GM19468 (cell line): ENCODE measurements around the gene HSPB8.

Experiments used
- ATAC-seq: cut with Tn5 transposase; IDR thresholded peaks from one replicate; pipeline ENCODE4 v1.9.1; 2021; ENCODE audit warnings: mild to moderate bottlenecking, moderate library complexity, moderate number of reproducible peaks; ENCODE audit not compliant: unreplicated experiment; ENCODE audit errors: extremely low read depth

Gene HSPB8

DNA sequence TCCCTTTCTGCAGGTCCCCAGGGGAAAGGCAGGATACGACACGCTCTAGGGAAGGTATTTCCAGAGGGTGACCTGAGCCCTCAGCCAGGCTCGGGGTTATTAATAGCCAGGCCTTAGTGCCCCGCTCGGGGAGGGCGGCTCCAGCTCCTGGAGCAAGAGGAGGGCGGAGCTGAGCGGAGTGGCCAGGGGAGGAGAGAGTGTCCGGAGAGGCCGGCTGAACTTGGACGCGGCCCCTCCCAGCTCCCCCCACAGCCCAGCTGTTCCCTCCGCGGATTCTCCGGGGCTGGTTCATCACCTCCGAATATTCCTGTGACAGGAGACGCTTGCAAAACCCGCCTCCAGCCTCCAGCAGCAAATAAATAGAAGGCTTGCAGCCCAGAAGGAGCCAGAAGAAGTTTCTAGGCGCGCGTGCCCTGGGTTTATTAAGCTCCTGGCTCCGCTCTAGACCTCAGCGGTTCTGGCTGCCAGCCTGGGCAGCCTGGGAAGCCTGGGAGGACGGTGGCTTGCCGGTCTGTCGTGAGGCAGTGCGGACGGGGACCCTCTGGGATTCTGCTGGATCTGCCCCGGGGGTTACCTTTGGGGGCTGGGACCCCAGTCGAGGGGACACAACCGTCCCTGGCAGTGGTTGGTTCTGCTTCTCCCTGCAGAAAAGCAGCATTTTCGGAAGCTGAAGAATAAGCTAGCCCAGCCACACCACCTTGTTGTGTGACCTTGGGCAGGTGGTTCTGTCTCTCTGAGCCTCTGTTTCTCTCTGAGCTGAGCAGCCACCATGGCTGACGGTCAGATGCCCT is at the start of gene HSPB8:
Gene HSPB8, plus strand, starts transcription at position 388 of the 791 bp plus-strand sequence. Its CDS starts 382 bp downstream, at position 770.
- no peak for ATAC-seq

- no peak for ATAC-seq
These were observed 48.8 kb upstream of the HSPB8 start for GRCh38 chr12:119129827-119130434.

- no peak for ATAC-seq
These were observed 48.2 kb upstream of the HSPB8 start for GRCh38 chr12:119130523-119130922.

- ATAC-seq: no peak
These were observed 44.3 kb upstream of the HSPB8 start for GRCh38 chr12:119134284-119135072.

GRCh38 chr12:119136811-119137410 is 41.8 kb upstream of the HSPB8 start:
- no peak for ATAC-seq

DNA sequence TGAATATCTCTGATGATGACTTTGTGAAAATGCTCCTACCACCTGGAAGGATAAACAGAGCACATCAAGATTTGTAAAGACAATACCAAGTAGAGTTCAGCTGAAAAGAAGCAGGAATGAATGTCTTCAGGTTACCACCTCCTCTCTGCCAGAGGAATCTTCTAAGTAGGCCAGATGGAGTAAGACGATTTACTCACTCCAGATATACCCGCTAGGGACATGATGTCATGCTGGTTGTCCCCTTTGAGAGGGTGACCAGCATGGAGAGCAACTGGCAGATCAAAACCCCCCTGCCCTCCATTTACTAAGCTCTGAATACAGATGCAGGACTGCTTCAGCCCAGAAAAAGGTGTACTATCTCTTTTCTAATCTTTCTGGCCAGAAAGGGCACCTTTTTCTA is 39.3 kb upstream of the HSPB8 start:
- ATAC-seq: no peak

DNA sequence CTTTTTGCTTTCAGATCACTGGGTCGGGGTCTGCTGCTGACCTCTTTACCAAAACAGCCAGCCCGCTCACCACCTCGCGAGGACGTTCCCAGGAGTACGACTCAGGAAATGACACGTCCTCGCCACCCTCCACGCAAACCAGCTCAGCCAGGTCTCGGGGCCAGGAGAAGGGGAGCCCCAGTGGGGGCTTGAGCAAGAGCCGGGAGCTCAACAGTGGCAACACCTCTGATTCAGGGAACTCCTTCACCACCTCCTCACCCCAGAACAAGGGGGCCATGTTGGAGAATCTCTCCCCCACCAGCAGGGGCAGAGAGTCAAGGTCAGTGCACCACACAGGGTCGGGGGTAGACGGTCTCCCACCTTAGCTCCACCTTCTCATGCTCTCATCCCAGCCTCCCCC is 33.4 kb upstream of the HSPB8 start:
- ATAC-seq: no peak

DNA sequence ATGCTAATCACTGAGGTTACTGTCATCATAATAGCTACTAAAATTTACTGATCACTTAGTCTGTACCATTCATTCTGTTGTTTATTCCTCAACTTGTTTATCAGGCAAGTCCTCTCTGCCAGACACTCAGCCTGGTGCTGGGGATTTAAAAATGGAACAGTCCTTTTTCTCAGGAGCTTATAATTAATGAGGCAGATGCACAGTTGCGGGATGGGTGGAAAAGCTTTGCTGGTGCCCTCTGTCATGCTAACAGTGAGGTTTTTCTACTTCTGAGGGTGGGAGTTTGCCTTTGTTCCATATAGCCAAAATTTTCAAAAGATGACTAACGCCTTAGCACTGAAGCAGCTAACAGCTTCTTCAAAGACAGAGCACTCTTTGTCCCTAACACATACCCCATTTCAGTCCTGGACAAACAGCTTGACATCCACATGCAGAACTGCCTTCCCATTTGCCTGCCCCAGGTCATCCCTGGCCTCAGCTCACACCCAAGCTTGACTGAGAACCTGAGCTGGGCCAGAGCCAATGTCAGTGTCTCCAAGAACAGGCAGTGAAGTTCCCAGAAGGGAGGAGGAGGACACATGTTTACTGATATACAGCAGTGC is 30.8 kb upstream of the HSPB8 start:
- no peak for ATAC-seq

DNA sequence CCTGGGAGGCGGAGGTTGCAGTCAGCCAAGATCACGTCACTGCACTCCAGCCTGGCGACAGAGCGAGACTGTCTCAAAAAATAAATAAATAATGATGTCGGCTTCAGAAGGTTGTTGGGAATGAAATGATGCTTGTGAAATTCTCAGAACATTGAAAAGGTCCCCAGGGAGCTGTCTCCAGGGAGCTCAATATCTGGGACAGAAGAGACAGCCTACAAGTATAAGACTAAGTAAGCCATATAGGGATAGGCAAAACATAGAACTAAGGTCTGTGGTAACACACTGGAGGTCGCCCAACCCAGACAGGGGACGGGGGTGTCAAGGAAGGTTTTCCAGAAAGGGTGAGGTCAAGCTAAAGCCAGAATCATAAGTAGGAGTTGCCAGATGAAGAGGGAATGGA is 29.5 kb upstream of the HSPB8 start:
- ATAC-seq: no peak

GRCh38 chr12:119151445-119152026 is 27.2 kb upstream of the HSPB8 start:
- ATAC-seq: no peak

DNA sequence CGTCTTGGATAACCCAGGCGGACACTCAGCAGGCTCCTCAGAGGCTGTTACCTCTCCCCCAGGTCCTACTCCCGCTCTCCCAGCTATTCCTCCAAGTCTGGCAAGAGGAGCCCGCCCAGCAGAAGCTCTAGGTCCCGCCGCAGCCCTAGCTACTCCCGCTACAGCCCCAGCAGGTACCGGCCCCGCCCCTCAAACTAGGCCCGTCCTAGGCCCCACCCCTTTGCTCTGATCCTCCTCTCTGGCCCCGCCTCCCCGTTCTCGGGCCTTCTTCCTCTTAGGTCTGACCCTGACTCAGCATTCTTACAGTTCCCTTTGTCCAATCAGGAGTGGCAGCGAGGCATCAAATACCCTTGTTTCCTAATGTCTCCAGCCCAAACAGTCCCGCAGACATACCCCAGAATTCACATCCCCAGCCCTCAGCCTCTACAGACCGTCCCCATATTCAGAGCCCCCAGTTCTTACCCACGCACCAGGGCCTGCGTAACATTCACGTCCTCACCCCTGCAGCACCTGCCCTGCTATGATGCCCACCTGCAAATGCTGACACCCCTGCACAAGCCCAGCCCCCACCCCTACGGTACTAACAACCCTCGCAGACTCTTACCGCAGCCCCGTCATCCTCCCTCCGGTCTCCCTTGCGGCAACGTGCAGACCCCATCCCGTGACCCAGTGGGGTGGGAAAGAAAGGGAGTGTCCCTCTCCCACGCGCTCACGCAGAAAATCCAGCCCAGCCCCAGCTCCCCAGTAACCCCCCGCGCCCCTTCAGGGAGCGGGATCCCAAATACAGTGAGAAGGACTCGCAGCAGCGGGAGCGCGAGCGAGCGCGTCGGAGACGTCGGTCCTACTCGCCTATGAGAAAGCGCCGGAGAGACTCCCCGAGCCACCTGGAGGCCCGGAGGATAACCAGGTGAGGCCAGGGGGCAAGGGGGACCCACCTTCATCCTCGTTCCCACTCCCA is 25.0 kb upstream of the HSPB8 start:
- no peak for ATAC-seq

GRCh38 chr12:119154435-119154818 is 24.3 kb upstream of the HSPB8 start:
- no peak for ATAC-seq

DNA sequence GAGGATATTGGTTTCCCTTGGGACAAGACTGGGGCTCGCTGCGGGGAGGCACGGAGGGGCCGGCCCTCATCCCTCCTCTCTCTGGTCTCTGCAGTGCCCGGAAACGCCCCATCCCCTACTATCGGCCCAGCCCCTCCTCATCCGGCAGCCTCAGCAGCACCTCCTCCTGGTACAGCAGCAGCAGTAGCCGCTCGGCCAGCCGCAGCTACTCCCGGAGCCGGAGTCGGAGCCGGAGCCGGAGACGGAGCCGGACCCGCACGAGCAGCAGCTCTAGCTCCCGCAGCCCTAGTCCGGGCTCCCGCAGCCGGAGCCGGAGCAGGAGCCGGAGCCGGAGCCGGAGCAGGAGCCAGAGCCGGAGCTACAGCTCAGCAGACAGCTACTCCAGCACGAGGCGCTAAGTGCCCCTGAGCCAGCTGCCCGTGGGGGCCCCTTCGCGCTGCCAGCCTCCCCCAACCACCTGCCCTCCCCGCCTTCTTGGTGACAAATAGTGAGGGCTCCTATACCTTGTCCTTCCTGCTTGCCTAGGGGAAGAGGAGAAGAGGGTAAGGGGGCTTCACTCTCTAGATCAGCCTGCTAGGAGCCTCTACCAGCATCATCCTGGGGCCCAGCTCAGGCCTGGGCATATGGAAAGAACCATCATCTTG is 22.2 kb upstream of the HSPB8 start:
- ATAC-seq: no peak

GRCh38 chr12:119157528-119157927 is 21.2 kb upstream of the HSPB8 start:
- ATAC-seq: no peak

DNA sequence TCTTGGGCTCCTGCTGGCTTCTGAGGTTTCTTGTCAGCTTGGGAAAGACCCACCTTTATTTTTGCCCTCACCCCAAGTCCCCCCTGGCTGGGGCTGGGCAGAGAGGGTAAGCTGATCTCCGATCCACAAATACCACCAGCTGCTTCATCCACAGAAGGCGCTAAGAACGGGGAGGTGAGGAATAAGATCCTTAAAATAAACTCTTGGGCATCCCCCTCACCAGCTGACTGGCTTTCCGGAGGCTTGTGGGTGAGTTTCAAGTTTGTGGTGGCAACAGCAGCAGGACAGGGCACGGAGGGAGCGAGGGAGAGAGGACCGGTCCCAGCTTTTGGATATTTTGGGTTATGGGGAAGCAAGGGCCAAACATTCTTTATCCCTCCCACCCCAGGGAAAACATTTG is 20.8 kb upstream of the HSPB8 start:
- no peak for ATAC-seq

- no peak for ATAC-seq
These were observed 20.3 kb upstream of the HSPB8 start for GRCh38 chr12:119158402-119158801.

GRCh38 chr12:119159844-119160243 is 18.9 kb upstream of the HSPB8 start:
- no peak for ATAC-seq

- ATAC-seq: no peak
These were observed 10.8 kb upstream of the HSPB8 start for GRCh38 chr12:119167902-119168301.
